Colonic mucosa (tissue), 4 donors: Measurements from ENCODE around the gene FTO. TPM values are rescaled to one million over a fixed set of nuclear protein-coding genes. Genes with fewer than 3 reads are reported as not detected.

Experiments used
- DNase-seq: peaks from one replicate; pipeline ENCODE4 v3.0.0-alpha.2; 2020
- H3K27ac ChIP-seq: fragments of 200-600 bp; one replicate; pipeline ENCODE4 v1.8.0; 2021
- H3K27me3 ChIP-seq: fragments of 200-600 bp; one replicate; pipeline ENCODE4 v1.8.0; 2021
- H3K36me3 ChIP-seq: fragments of 200-600 bp; one replicate; pipeline ENCODE4 v1.8.0; 2021
- H3K4me1 ChIP-seq: fragments of 200-600 bp; one replicate; pipeline ENCODE4 v1.8.0; 2021; ENCODE audit warnings: mild to moderate bottlenecking
- H3K4me3 ChIP-seq: fragments of 200-600 bp; one replicate; pipeline ENCODE4 v1.8.0; 2021
- H3K9ac ChIP-seq, 2 donors: one replicate each; pipeline ENCODE4 v1.7.0; 2013; ENCODE audit warnings: control low read depth in 2 of 2, low read depth in 2 of 2, low read length in 2 of 2
- H3K9me3 ChIP-seq: fragments of 200-600 bp; one replicate; pipeline ENCODE4 v1.8.0; 2021
- CTCF ChIP-seq: fragments of 200-600 bp; IDR thresholded peaks from one replicate; pipeline ENCODE4 v1.8.0; 2022; ENCODE audit warnings: antibody characterized with exemption, mild to moderate bottlenecking
- intact Hi-C: fragments of 100-400 bp; cut with DNase I; formaldehyde crosslinking; loops from one replicate; pipeline ENCODE4 v1.14.1; 2022
- total RNA-seq, 2 donors: library from RNA; stranded (reverse); fragmentation: NEBNext Ultra II Directional in 1 of 2; extraction: Animal tissue kit (Norgen Biotek cat#: 25700) in 1 of 2; gene quantifications; one replicate each; pipeline ENCODE4 v1.2.1, GENCODE V29; 2021
- donor health status: healthy.
- donor health status: DM: no; HTN: no; CAD: no.
- donor health status: DM: no; HTN: no; CAD: no.

FTO gene
- total RNA-seq, 2 donors from 2014 or later = 38.3 to 39.2 TPM

- Histone ChIP-seq H3K4me3 (no peak overlapping the region), H3K27ac (no peak overlapping the region), H3K9ac (no peak overlapping the region), H3K9me3 (no peaks in the 10 kb centered on the region), H3K36me3 (no peaks in the 10 kb centered on the region), H3K4me1 (no peaks in the 10 kb centered on the region), H3K27me3 (no peaks in the 10 kb centered on the region)
- no peak for DNase-seq
- intact Hi-C loops = no loop called here
- TF ChIP-seq CTCF = no peak
Observed at GRCh38 chr16:53898993-53899392, 195.0 kb downstream of the FTO start.

- Histone ChIP-seq H3K9ac (no peak overlapping the region), H3K4me1 (no peaks in the 10 kb centered on the region), H3K36me3 (no peaks in the 10 kb centered on the region), H3K9me3 (no peaks in the 10 kb centered on the region), H3K27me3 (no peaks in the 10 kb centered on the region), H3K27ac (no peak overlapping the region), H3K4me3 (no peak overlapping the region)
- no peak for DNase-seq
- intact Hi-C loops = no loop called here
- no peak for TF ChIP-seq CTCF
Observed at GRCh38 chr16:53899431-53899830, 195.5 kb downstream of the FTO start.

GRCh38 chr16:53900667-53901066 lies 196.7 kb downstream of the FTO start:
- H3K4me1 ChIP-seq = no peaks in the 10 kb centered on the region
- no peak overlapping the region for H3K27ac ChIP-seq
- H3K9me3 ChIP-seq = no peaks in the 10 kb centered on the region
- no peak overlapping the region for H3K4me3 ChIP-seq
- no peak for TF ChIP-seq CTCF
- no peaks in the 10 kb centered on the region for H3K27me3 ChIP-seq
- H3K36me3 ChIP-seq = no peaks in the 10 kb centered on the region
- intact Hi-C loops = no loop called here
- DNase-seq = no peak
- H3K9ac ChIP-seq = no peak overlapping the region

- Histone ChIP-seq H3K9me3 (no peaks in the 10 kb centered on the region), H3K4me3 (no peak overlapping the region), H3K36me3 (no peaks in the 10 kb centered on the region), H3K4me1 (no peaks in the 10 kb centered on the region), H3K9ac (no peak overlapping the region), H3K27ac (no peak overlapping the region), H3K27me3 (no peaks in the 10 kb centered on the region)
- intact Hi-C loops = no loop called here
- TF ChIP-seq CTCF = no peak
- no peak for DNase-seq
Observed at GRCh38 chr16:53901408-53901807, 197.5 kb downstream of the FTO start.

GRCh38 chr16:53904533-53904932 lies 200.6 kb downstream of the FTO start:
- H3K9me3 ChIP-seq = no peaks in the 10 kb centered on the region
- H3K9ac ChIP-seq = no peak overlapping the region
- H3K27me3 ChIP-seq = no peaks in the 10 kb centered on the region
- H3K4me3 ChIP-seq = no peak overlapping the region
- no peak overlapping the region for H3K27ac ChIP-seq
- intact Hi-C loops = no loop called here
- H3K4me1 ChIP-seq = no peaks in the 10 kb centered on the region
- DNase-seq = no peak
- H3K36me3 ChIP-seq = no peaks in the 10 kb centered on the region
- TF ChIP-seq CTCF = no peak

- H3K27me3 ChIP-seq = no peaks in the 10 kb centered on the region
- H3K9me3 ChIP-seq = no peaks in the 10 kb centered on the region
- H3K27ac ChIP-seq = no peak overlapping the region
- no peak for TF ChIP-seq CTCF
- no peak overlapping the region for H3K9ac ChIP-seq
- no peaks in the 10 kb centered on the region for H3K36me3 ChIP-seq
- H3K4me3 ChIP-seq = no peak overlapping the region
- DNase-seq = no peak
- H3K4me1 ChIP-seq = no peaks in the 10 kb centered on the region
- intact Hi-C loops = no loop called here
Observed at GRCh38 chr16:53905028-53905427, 201.1 kb downstream of the FTO start.
